Measurements from ENCODE around the gene CLDN24.

DNA sequence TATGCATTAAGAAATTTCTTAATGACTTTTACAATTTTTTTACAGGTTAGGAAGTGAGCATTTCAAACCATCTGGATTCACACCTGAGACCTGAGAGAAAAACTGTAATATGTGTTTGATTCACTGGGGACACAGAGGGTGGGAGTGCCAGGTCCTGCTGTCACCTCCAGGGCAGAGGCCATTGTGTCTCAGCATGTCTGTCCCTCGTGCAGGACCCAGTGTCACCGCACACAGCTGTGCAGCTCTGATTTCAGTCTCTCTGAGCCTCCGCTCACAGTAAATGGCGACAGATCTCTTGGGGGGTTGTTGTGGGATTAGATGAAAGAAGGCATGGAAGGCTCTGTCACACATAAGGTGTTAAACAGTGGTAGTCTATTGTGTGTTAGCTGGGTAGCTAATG lies 23.0 kb upstream of the CLDN24 start:
- TF ChIP-seq CTCF (IDR thresholded peaks at IDR 0.05): no peak
- TF ChIP-seq SIN3A (IDR thresholded peaks at IDR 0.05; ENCODE audit: borderline replicate concordance, insufficient read depth, low read depth, low read length): no peak
- TF ChIP-seq REST (IDR thresholded peaks at IDR 0.05; ENCODE audit: insufficient read depth in 1 of 2, low read depth in 2 of 2, low read length in 1 of 2): no peak

Measured in Panc1 (cell line).